GM12878 (cell line): ENCODE data around the gene ALDH1A2. TPM values are rescaled to one million over a fixed set of nuclear protein-coding genes. Genes with fewer than 3 reads are reported as not detected.

Experiments used
- ATAC-seq: fragments of 200-7000 bp; cut with Tn5 transposase; 3 replicates; pipeline ENCODE4 v1.9.1; 2020; ENCODE audit warnings: mild to moderate bottlenecking, moderate library complexity
- BruUV-seq: library from RNA; stranded (reverse); fragments of 400-500 nt; replicated peaks from 2 replicates; lab custom pipeline; 2021; lab: Mats Ljungman, UMichigan
- CTCF ChIA-PET: fragments of 300-600 bp; sonication (Branson Sonifier 250); formaldehyde crosslinking; extraction: SDS; loops from one replicate; lab custom pipeline; 2021; ENCODE audit warnings: inconsistent platforms; lab: Yijun Ruan, JAX
- POLR2A ChIA-PET: fragments of 350-600 bp; formaldehyde crosslinking; extraction: SDS; loops from one replicate; lab custom pipeline; 2021; ENCODE audit warnings: inconsistent platforms; lab: Charles Lee
- RAD21 ChIA-PET: fragments of 300-600 bp; sonication (Branson Sonifier 250); formaldehyde crosslinking; loops from one replicate; lab custom pipeline; 2023; ENCODE audit warnings: antibody characterized with exemption; ENCODE audit not compliant: unreplicated experiment; lab: Charles Lee
- SMC1A ChIA-PET: fragments of 300-600 bp; sonication (Branson Sonifier 250); formaldehyde crosslinking; loops from one replicate; lab custom pipeline; 2023; ENCODE audit not compliant: unreplicated experiment, uncharacterized antibody; lab: Charles Lee
- DNase-seq: peaks from one replicate; pipeline ENCODE4 v3.0.0-alpha.2; 2011; ENCODE audit warnings: low read depth, low spot score
- FAIRE-seq: peaks from 3 replicates; lab custom pipeline; 2011; peaks lifted over from hg19 to GRCh38; lab: Jason Lieb, UNC
- H2AFZ ChIP-seq: 2 replicates; pipeline ENCODE4 v1.6.0; 2011; ENCODE audit warnings: low read depth, low read length, control low read depth; ENCODE audit not compliant: control insufficient read depth
- H3K27ac ChIP-seq: 2 replicates; pipeline ENCODE4 v1.5.1; 2011; ENCODE audit warnings: control low read depth; ENCODE audit not compliant: control insufficient read depth, insufficient read depth
- H3K27me3 ChIP-seq, 2 experiments: replicated peaks in 1 of 2; 2 replicates each; pipeline versions ENCODE4 v1.6.0 to v1.6.1; 2011; ENCODE audit warnings: low read length in 1 of 2; ENCODE audit not compliant: control insufficient read depth in 2 of 2, insufficient read depth in 2 of 2
- H3K36me3 ChIP-seq, 2 experiments: 2 replicates each; pipeline ENCODE4 v1.5.1; 2011; ENCODE audit warnings: low read length in 1 of 2; ENCODE audit not compliant: control insufficient read depth in 2 of 2, insufficient read depth in 2 of 2
- H3K4me1 ChIP-seq: 2 replicates; pipeline ENCODE4 v1.6.1; 2011; ENCODE audit warnings: mild to moderate bottlenecking, low read length, moderate library complexity, mixed read lengths; ENCODE audit not compliant: control insufficient read depth, insufficient read depth
- H3K4me2 ChIP-seq: 2 replicates; pipeline ENCODE4 v1.6.0; 2011; ENCODE audit warnings: control low read depth; ENCODE audit not compliant: control insufficient read depth, insufficient read depth
- H3K4me3 ChIP-seq: fragments of 200-600 bp; sonication (generic); 2 replicates; pipeline ENCODE4 v1.5.1; 2016
- H3K79me2 ChIP-seq: 2 replicates; pipeline ENCODE4 v1.6.0; 2011; ENCODE audit warnings: low read length; ENCODE audit not compliant: control insufficient read depth, insufficient read depth
- H3K9ac ChIP-seq: 2 replicates; pipeline ENCODE4 v1.8.0; 2011; ENCODE audit warnings: low read length, control low read depth, mixed read lengths; ENCODE audit not compliant: control insufficient read depth, insufficient read depth
- H3K9me3 ChIP-seq: replicated peaks from 3 replicates; pipeline ENCODE4 v1.5.1; 2011; ENCODE audit warnings: mild to moderate bottlenecking, low read length; ENCODE audit not compliant: control insufficient read depth, insufficient read depth
- H4K20me1 ChIP-seq: 2 replicates; pipeline ENCODE4 v1.6.0; 2011; ENCODE audit not compliant: control insufficient read depth, insufficient read depth
- ATF7 ChIP-seq: fragments of 450-650 bp; IDR thresholded peaks from 2 replicates; pipeline ENCODE4 v1.6.1; 2016; ENCODE audit warnings: low read depth, mild to moderate bottlenecking
- BCL11A ChIP-seq: IDR thresholded peaks from 2 replicates; pipeline ENCODE4 v1.6.1; 2011; ENCODE audit warnings: low read depth, low read length
- HCFC1 ChIP-seq: fragments of 150-350 bp; IDR thresholded peaks from 2 replicates; pipeline ENCODE4 v1.6.1; 2014; ENCODE audit warnings: low read length
- HDAC6 ChIP-seq: fragments of 200-600 bp; sonication (generic); IDR thresholded peaks from one replicate; pipeline ENCODE4 v1.8.0; 2017; ENCODE audit warnings: antibody characterized with exemption; ENCODE audit not compliant: unreplicated experiment
- MEF2B ChIP-seq: fragments of 450-650 bp; IDR thresholded peaks from 2 replicates; pipeline ENCODE4 v1.6.1; 2018; ENCODE audit warnings: mild to moderate bottlenecking, moderate library complexity; ENCODE audit not compliant: partially characterized antibody, poor library complexity, severe bottlenecking
- POLR2A ChIP-seq: IDR thresholded peaks from 2 replicates; pipeline ENCODE4 v1.6.1; 2011; ENCODE audit warnings: low read depth, mild to moderate bottlenecking, low read length
- POU2F2 ChIP-seq: IDR thresholded peaks from 3 replicates; pipeline ENCODE4 v1.6.1; 2011; ENCODE audit warnings: low read depth, mild to moderate bottlenecking, low read length, borderline replicate concordance
- SIX5 ChIP-seq: IDR thresholded peaks from 2 replicates; pipeline ENCODE4 v1.6.1; 2011; ENCODE audit warnings: mild to moderate bottlenecking, low read depth, low read length, moderate library complexity; ENCODE audit not compliant: severe bottlenecking
- WGBS: methylation state at CpG from one replicate; pipeline ENCODE4 v1.1.6; 2016; ENCODE audit warnings: low lambda C conversion rate; ENCODE audit not compliant: insufficient replicate concordance, insufficient coverage; ENCODE audit errors: missing lambda C conversion rate; 5-methylcytosine and 5-hydroxymethylcytosine counted together
- in situ Hi-C: fragments of 300-500 bp; cut with MboI; formaldehyde crosslinking; loops from 9 replicates; pipeline ENCODE4 v1.14.3; 2018; ENCODE audit warnings: mixed read lengths
- intact Hi-C: fragments of 100-400 bp; cut with micrococcal nuclease; formaldehyde crosslinking; loops from one replicate; pipeline ENCODE4 v1.14.2; 2022; ENCODE audit not compliant: unreplicated experiment
- polyA plus RNA-seq, 11 experiments: library from polyadenylated mRNA; depleted of rRNA in 4 of 11; unstranded in 6 of 11; stranded (reverse) in 5 of 11; fragments of >200 nt; fragmentation: Nextera tagmentation in 4 of 11; fragmentation: Illumina TruSeq in 1 of 11; extraction: Ambion mirVana in 4 of 11; extraction: Trizol in 1 of 11; gene quantifications; 1 replicate in 1 of 11; 2 replicates in 10 of 11; pipeline versions ENCODE4 v1.2.1 to v1.2.3, GENCODE V29; 2011 to 2016; ENCODE audit warnings: inconsistent platforms in 2 of 11, missing spikeins in 2 of 11, low read depth in 1 of 11
- total RNA-seq, 4 experiments: library from RNA; depleted of rRNA in 3 of 4; stranded (reverse); fragments of >200 nt in 3 of 4; fragmentation: Illumina TruSeq in 1 of 4; extraction: Trizol in 1 of 4; gene quantifications; 2 replicates each; pipeline versions ENCODE4 v1.2.1 to v1.2.3, GENCODE V29; 2013 to 2021

Gene ALDH1A2
- total and polyA plus RNA-seq, 10 of the 15 experiments (the other 5 are each of a cell fraction or from before 2014, with no cell fraction given) = 0.06 to 0.92 (median 0.18) TPM; not detected in 5

DNA sequence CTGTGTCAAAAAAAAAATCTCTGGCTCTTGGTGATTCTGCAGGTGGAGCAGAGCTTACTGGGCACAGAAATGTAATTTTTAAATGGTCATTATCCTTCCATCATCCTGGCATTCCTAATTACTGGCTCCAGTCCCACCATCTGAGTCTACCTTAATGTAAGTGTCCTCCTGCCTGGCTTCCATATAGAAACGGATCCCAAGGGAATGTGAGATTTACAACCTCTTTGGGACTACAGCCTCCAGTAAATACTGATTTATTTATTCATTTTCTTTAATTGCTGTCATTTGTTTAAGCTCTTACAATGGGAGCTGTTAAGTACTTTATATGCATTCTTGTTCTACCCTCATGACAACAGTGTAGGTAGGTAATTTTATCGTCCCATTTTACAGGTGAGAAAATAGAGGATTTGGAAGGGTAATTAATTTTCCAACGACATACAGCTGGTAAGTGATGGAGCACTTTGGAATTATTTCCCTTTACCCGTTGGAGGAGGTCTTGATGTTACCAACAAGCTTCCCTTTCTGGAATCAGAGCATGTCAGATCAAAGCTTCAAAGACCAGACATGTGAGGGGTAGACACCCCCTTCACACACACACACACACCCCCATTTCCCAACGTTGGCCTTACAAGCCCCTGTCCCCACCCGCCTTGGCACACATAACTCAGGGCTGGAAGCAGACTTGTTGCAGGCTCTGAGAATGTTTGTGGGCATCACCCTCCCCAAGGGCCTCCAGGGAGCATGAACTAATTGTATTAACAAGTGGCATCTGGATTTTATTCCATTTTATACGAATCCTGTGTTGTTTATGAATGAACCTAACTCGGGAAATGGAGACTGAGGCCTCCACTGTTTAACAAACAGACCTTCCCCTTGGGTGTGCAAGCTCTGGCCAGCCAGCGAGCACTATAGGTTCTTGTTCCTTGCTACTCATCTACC, 116.9 kb downstream of the ALDH1A2 start:
- Histone ChIP-seq H3K27ac (no peak overlapping the region), H3K4me3 (no peak overlapping the region), H2AFZ (no peak overlapping the region), H3K27me3 (peaks cover 1 to 4% of the 10 kb centered on the region in 2 experiments; a peak in 3 of 4 replicates), H3K4me2 (no peak overlapping the region), H3K9ac (no peak overlapping the region), H3K79me2 (no peaks in the 10 kb centered on the region), H4K20me1 (no peaks in the 10 kb centered on the region), H3K9me3 (no peaks in the 10 kb centered on the region), H3K4me1 (no peaks in the 10 kb centered on the region), H3K36me3 (no peaks in the 10 kb centered on the region)
- no peak for FAIRE-seq
- intact Hi-C loops = no loop called here
- TF ChIP-seq SIX5 (no peak), HCFC1 (no peak), BCL11A (no peak), HDAC6 (no peak)
- ChIA-PET SMC1A (no interaction called here), CTCF (no interaction called here), POLR2A (no interaction called here), RAD21 (no interaction called here)
- BruUV-seq = no TSS peak
- DNase-seq = no peak
- 4% methylated on average over 9 of the region's 9 CpGs for WGBS
- in situ Hi-C loops = no loop called here
- ATAC-seq = no peak

DNA sequence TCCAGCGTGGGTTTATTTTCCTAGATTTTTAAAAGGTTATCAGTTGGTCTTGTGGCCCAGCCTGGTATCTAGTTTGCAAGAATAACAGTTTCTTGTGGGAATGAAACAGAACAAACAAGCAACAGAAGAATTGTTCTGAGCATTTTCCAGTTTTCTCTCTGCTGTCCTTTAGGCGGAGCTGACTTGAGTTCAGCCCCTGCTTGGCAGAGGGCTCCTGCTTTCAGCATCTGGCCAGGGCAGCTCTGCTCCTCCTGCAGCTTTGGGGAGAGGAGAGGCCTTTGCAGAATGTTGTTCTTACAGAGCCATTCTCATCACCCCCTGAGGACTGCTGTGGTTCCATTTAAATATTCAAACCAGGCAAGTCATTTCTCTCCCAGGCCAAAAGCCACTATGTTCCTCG, 117.7 kb downstream of the ALDH1A2 start:
- ChIA-PET CTCF (no interaction called here), SMC1A (no interaction called here), RAD21 (no interaction called here), POLR2A (no interaction called here)
- H3K27ac ChIP-seq = no peak overlapping the region
- no peak overlapping the region for H2AFZ ChIP-seq
- ATAC-seq (no peak), DNase-seq (no peak), FAIRE-seq (no peak)
- intact Hi-C loops = no loop called here
- peaks cover 1 to 4% of the 10 kb centered on the region in 2 experiments; a peak in 3 of 4 replicates for H3K27me3 ChIP-seq
- H4K20me1 ChIP-seq = no peaks in the 10 kb centered on the region
- 8% methylated on average over 3 of the region's 3 CpGs for WGBS
- H3K4me1 ChIP-seq = no peaks in the 10 kb centered on the region
- in situ Hi-C loops = no loop called here
- no peak overlapping the region for H3K4me2 ChIP-seq
- no peaks in the 10 kb centered on the region for H3K36me3 ChIP-seq
- no peak for TF ChIP-seq POU2F2
- TF ChIP-seq ATF7 = no peak
- TF ChIP-seq MEF2B = no peak
- no peak for TF ChIP-seq POLR2A
- no peak overlapping the region for H3K9ac ChIP-seq
- no peak overlapping the region for H3K4me3 ChIP-seq
- BruUV-seq = no TSS peak
- H3K79me2 ChIP-seq = no peaks in the 10 kb centered on the region
- no peaks in the 10 kb centered on the region for H3K9me3 ChIP-seq
